Keratinocyte (primary cell): ENCODE measurements around the gene MRPL39. TPM values are rescaled to one million over a fixed set of nuclear protein-coding genes. Genes with fewer than 3 reads are reported as not detected.

Experiments
- DNase-seq: peaks from one replicate; pipeline ENCODE4 v3.0.0-alpha.2; 2011; ENCODE audit warnings: low read depth, missing footprints, low spot score
- FAIRE-seq: peaks from 2 replicates; lab custom pipeline; 2011; peaks lifted over from hg19 to GRCh38; lab: Jason Lieb, UNC
- H2AFZ ChIP-seq: 2 replicates; pipeline ENCODE4 v1.6.0; 2012; ENCODE audit warnings: low read length, control low read depth, inconsistent platforms; ENCODE audit not compliant: control insufficient read depth
- H3K27ac ChIP-seq: 2 replicates; pipeline ENCODE4 v1.5.1; 2011; ENCODE audit warnings: low read length; ENCODE audit not compliant: control insufficient read depth, insufficient read depth
- H3K27me3 ChIP-seq: 3 replicates; pipeline ENCODE4 v1.6.0; 2011; ENCODE audit warnings: low read length; ENCODE audit not compliant: control insufficient read depth, insufficient read depth; ENCODE audit errors: extremely low read depth
- H3K36me3 ChIP-seq, 2 experiments: 2 replicates in 1 of 2; 3 replicates in 1 of 2; pipeline ENCODE4 v1.5.1; 2011; ENCODE audit warnings: low read length in 2 of 2, mild to moderate bottlenecking in 1 of 2; ENCODE audit not compliant: control insufficient read depth in 2 of 2, insufficient read depth in 2 of 2; ENCODE audit errors: extremely low read depth in 1 of 2
- H3K4me1 ChIP-seq: 3 replicates; pipeline ENCODE4 v1.5.1; 2011; ENCODE audit warnings: low read length; ENCODE audit not compliant: control insufficient read depth, insufficient read depth; ENCODE audit errors: extremely low read depth
- H3K4me2 ChIP-seq: 3 replicates; pipeline ENCODE4 v1.6.0; 2011; ENCODE audit warnings: low read depth, low read length; ENCODE audit not compliant: control insufficient read depth, insufficient read depth; ENCODE audit errors: extremely low read depth
- H3K4me3 ChIP-seq, 3 experiments: fragments of 200-600 bp in 1 of 3; sonication (generic) in 1 of 3; 2 replicates in 2 of 3; 3 replicates in 1 of 3; pipeline ENCODE4 v1.5.1; 2011 to 2016; ENCODE audit warnings: low read length in 3 of 3, mild to moderate bottlenecking in 3 of 3, control low read depth in 2 of 3, inconsistent platforms in 1 of 3, low read depth in 1 of 3, mixed read lengths in 1 of 3, mixed run types in 1 of 3, moderate library complexity in 1 of 3; ENCODE audit not compliant: control insufficient read depth in 2 of 3, insufficient read depth in 2 of 3; ENCODE audit errors: extremely low read depth in 1 of 3
- H3K79me2 ChIP-seq: 2 replicates; pipeline ENCODE4 v1.6.0; 2012; ENCODE audit warnings: low read length; ENCODE audit not compliant: control insufficient read depth, insufficient read depth
- H3K9ac ChIP-seq: 3 replicates; pipeline ENCODE4 v1.6.0; 2011; ENCODE audit warnings: low read length; ENCODE audit not compliant: control insufficient read depth, insufficient read depth; ENCODE audit errors: extremely low read depth
- H3K9me1 ChIP-seq: 3 replicates; pipeline ENCODE4 v1.6.0; 2011; ENCODE audit warnings: low read length; ENCODE audit not compliant: control insufficient read depth, insufficient read depth; ENCODE audit errors: extremely low read depth
- H3K9me3 ChIP-seq: 2 replicates; pipeline ENCODE4 v1.5.1; 2012; ENCODE audit warnings: low read depth, low read length; ENCODE audit not compliant: control insufficient read depth
- H4K20me1 ChIP-seq: 3 replicates; pipeline ENCODE4 v1.6.0; 2011; ENCODE audit warnings: low read length; ENCODE audit not compliant: control insufficient read depth, insufficient read depth; ENCODE audit errors: extremely low read depth
- EZH2 ChIP-seq: IDR thresholded peaks from one replicate; pipeline ENCODE4 v1.6.1; 2012; ENCODE audit warnings: inconsistent platforms, mild to moderate bottlenecking, low read length, moderate library complexity
- dilution Hi-C: fragments of 300-500 bp; cut with MboI; formaldehyde crosslinking; loops from one replicate; pipeline ENCODE4 v1.7.0; 2020; ENCODE audit warnings: low sequenced_read_pairs; ENCODE audit not compliant: extremely low pct_ligation_motif_present
- polyA plus RNA-seq, 5 experiments: library from polyadenylated mRNA; depleted of rRNA in 3 of 5; stranded (reverse) in 3 of 5; stranded (forward) in 1 of 5; unstranded in 1 of 5; fragments of >200 nt; gene quantifications; 1 replicate in 1 of 5; 2 replicates in 3 of 5; 3 replicates in 1 of 5; pipeline versions ENCODE4 v1.2.1 to v1.2.3, GENCODE V29; 2011 to 2012; ENCODE audit warnings: missing spikeins in 2 of 5, low read depth in 1 of 5, low replicate concordance in 1 of 5
- TF ChIP-seq, protein P1 (sequence below), 3 experiments: IDR thresholded peaks in 1 of 3; conservative IDR thresholded peaks in 1 of 3; optimal IDR thresholded peaks in 1 of 3; 2 replicates in 2 of 3; 3 replicates in 1 of 3; pipeline versions ENCODE3 to v1.5.1; 2011; ENCODE audit warnings: low read length in 3 of 3, mild to moderate bottlenecking in 3 of 3, moderate library complexity in 2 of 3, control low read depth in 1 of 3, inconsistent platforms in 1 of 3; ENCODE audit not compliant: insufficient read depth in 2 of 3; ENCODE audit errors: extremely low read depth in 1 of 3

The MRPL39 gene
- polyA plus RNA-seq, 1 donor (not counting 4 experiments of a cell fraction or from before 2014, with no cell fraction given) = 51.4 TPM

DNA sequence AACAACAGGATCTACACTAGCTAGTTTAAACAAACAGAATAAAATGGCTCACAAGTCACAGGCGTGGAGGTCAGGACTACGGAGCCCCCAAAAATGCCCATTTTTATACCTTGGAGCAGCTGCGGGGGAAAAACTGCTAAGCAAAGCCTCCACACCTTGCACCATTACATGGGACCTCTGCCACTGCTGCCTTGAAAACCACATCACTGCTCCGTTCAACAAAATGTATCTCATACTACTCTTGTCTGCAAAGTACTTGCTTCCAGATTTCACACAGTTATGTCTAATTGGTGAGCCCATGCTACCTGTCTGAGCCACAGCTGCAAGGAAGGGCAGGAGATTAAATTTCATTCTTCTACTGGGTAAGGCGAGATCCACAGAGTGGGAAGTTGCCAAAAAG is 24.4 kb downstream of the MRPL39 start:
- Histone ChIP-seq H3K79me2 (no peaks in the 10 kb centered on the region), H4K20me1 (no peaks in the 10 kb centered on the region), H2AFZ (no peak overlapping the region), H3K4me3 (no peak overlapping the region), H3K9me3 (no peaks in the 10 kb centered on the region), H3K36me3 (peaks cover 2 to 7% of the 10 kb centered on the region in 2 experiments), H3K27me3 (no peaks in the 10 kb centered on the region), H3K27ac (no peak overlapping the region), H3K4me1 (no peaks in the 10 kb centered on the region), H3K9ac (no peak overlapping the region), H3K4me2 (no peak overlapping the region), H3K9me1 (no peaks in the 10 kb centered on the region)
- TF ChIP-seq, protein P1, sequence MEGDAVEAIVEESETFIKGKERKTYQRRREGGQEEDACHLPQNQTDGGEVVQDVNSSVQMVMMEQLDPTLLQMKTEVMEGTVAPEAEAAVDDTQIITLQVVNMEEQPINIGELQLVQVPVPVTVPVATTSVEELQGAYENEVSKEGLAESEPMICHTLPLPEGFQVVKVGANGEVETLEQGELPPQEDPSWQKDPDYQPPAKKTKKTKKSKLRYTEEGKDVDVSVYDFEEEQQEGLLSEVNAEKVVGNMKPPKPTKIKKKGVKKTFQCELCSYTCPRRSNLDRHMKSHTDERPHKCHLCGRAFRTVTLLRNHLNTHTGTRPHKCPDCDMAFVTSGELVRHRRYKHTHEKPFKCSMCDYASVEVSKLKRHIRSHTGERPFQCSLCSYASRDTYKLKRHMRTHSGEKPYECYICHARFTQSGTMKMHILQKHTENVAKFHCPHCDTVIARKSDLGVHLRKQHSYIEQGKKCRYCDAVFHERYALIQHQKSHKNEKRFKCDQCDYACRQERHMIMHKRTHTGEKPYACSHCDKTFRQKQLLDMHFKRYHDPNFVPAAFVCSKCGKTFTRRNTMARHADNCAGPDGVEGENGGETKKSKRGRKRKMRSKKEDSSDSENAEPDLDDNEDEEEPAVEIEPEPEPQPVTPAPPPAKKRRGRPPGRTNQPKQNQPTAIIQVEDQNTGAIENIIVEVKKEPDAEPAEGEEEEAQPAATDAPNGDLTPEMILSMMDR (optimal IDR thresholded peaks at IDR 0.05 in 1 of 3, IDR thresholded peaks at IDR 0.05 in 1 of 3, conservative IDR thresholded peaks at IDR 0.05 in 1 of 3; ENCODE audit: extremely low read depth in 1 of 3, insufficient read depth in 2 of 3, low read length in 3 of 3) = no peak
- no peak for TF ChIP-seq EZH2
- dilution Hi-C loops = no loop called here
- DNase-seq = no peak
- FAIRE-seq = no peak

DNA sequence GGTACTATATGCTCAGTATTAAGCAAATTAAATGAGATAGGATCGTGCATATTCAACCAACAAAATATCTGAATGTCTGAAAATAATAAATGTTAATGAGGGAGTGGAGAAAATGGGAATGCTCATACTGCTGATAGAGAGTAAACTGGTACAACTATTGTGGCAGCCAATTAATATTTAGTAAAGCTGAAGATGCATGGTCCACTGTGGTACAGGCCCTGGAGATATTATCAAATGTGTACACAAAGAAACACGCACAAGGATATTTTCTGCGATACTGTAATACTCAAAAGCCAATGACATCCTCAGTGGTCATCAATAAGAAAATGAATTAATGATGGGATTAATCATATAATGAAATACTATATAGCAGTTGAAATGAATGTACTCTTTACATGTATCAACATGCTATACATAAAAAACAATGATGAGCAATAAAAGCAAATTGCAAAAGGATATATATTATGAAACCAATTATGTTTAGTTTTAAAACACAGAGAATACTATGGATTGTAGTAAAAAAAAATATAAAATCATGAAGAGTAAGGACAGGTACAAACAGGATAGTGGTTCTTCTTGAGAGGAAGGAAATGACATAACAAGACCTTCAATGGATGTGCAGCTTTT is 25.0 kb downstream of the MRPL39 start:
- DNase-seq (no peak), FAIRE-seq (no peak)
- H3K4me1 ChIP-seq = no peaks in the 10 kb centered on the region
- H3K9me3 ChIP-seq = no peaks in the 10 kb centered on the region
- H3K4me3 ChIP-seq = no peak overlapping the region
- H2AFZ ChIP-seq = no peak overlapping the region
- no peaks in the 10 kb centered on the region for H4K20me1 ChIP-seq
- H3K27me3 ChIP-seq = no peaks in the 10 kb centered on the region
- no peak overlapping the region for H3K9ac ChIP-seq
- H3K79me2 ChIP-seq = no peaks in the 10 kb centered on the region
- H3K27ac ChIP-seq = no peak overlapping the region
- no peak overlapping the region for H3K4me2 ChIP-seq
- H3K9me1 ChIP-seq = no peaks in the 10 kb centered on the region
- H3K36me3 ChIP-seq = peaks cover 2 to 5% of the 10 kb centered on the region in 2 experiments
- TF ChIP-seq EZH2 = no peak
- TF ChIP-seq, protein P1 (optimal IDR thresholded peaks at IDR 0.05 in 1 of 3, IDR thresholded peaks at IDR 0.05 in 1 of 3, conservative IDR thresholded peaks at IDR 0.05 in 1 of 3; ENCODE audit: extremely low read depth in 1 of 3, insufficient read depth in 2 of 3, low read length in 3 of 3) = no peak
- dilution Hi-C loops = no loop called here
